T-helper 9 cell (primary cell): ENCODE data around the gene FAM185A.
A peak's percentile ranks its signal among the peaks of the same experiment; 100 is the strongest.
"Not testable (repeated sequence)": the region's sequence is repeated elsewhere in the genome, so short reads cannot be mapped to it uniquely, and the experiment has no call there.

Source experiments
- DNase-seq: peaks from one replicate; pipeline ENCODE4 v3.0.0-alpha.2; 2020
- total RNA-seq, 2 donors: gene quantifications; one replicate each; lab custom pipeline; 2026; lab: John Stamatoyannopoulos, UW

FAM185A gene
- total RNA-seq: 3.4 to 6.1 reads per million in 2 donors

DNA sequence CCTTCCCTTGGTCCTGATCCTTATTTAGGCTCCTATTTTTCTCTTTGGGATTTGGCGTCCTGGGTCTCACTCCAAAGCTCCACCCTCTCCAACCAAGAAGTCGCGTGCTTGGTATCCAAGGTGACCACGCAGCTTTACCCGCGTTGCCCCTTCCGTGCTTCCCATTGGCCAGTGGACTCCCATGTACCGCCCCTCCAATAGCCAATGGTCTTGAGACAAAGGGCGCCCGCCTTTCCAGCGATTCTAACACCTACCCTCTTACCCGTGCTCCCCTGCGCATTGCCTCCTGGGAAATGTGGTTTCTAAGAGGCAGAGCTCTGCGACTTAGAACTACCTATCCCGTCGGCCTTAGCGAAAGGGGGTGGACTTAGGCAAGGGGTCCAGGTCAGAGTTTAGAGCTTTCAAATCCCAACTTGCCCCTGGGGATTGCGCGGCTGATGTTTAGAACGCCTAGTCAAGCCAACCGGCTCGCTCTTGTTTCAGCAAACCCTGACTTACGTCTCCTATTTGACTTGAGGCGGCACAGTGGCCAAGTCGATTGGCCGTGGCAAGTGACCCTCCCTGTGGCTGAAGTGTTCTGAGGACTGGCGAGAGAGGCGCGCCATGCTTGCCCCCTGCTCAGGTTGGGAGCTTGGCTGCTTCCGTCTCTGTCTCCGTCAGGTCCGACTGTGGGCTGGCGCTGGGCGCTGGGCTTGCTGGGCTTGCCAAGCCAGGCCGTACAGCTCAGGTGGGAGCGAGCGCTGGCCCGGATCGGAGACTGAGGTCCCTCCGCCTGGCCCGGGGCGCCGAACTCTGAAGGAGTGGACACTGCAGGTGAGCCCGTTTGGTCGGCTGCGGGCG lies at the start of gene FAM185A:
Gene FAM185A (plus strand): TSS at position 395 of the 840 bp plus-strand sequence. CDS start 209 bp downstream, at position 604.
- peak; percentile 87 for DNase-seq

DNA sequence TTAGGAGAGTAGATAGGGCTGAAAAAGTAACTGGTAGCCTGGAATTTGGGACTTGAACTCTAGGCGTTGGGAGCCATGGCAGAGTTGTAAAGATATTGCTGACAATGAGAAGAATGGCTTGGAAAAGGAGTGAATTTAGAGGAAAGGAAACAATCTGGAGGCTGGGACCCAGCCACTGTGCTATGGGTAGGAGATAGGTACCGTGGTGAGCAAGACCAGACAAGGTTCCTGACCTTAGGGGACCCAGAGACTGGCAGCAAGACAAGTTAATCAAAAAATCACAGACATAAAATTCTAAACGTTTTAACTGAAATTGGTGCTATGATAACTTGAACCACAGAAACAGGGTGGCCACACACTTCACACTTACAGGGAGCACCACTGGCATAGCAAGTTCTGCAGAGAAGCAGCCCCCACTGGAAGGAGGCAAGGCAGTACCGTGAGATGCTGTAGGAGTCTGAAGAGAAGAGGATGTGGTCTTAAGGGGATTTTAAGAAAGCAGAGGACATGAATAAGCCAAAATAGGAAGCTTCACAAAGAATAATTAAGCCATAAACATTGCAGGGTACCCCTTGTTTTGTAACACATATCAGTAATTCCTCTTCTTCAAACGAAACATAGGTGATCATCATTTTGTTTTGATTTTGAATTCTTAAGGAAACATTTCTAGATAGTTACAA lies 35.6 kb upstream of the FAM185A start:
- not testable (repeated sequence) for DNase-seq

DNA sequence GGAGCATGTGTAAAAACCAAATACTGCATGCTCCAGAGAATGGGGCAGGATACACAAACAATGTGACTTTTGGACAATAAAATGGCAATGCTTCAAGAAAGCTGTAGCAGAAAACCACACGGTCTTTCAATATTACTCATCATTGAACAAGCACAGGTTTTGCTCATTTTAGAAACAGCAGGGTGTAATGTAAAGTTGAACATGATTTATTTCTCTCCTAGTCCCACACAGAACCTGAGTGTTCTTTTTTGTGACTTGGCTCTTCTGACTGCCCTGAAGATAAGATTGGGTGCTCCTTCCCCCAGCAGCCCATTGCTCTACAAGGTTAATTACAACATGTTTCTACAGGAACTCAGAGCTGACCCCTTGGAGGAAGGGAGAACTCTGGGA lies 35.1 kb upstream of the FAM185A start:
- not testable (repeated sequence) for DNase-seq

DNA sequence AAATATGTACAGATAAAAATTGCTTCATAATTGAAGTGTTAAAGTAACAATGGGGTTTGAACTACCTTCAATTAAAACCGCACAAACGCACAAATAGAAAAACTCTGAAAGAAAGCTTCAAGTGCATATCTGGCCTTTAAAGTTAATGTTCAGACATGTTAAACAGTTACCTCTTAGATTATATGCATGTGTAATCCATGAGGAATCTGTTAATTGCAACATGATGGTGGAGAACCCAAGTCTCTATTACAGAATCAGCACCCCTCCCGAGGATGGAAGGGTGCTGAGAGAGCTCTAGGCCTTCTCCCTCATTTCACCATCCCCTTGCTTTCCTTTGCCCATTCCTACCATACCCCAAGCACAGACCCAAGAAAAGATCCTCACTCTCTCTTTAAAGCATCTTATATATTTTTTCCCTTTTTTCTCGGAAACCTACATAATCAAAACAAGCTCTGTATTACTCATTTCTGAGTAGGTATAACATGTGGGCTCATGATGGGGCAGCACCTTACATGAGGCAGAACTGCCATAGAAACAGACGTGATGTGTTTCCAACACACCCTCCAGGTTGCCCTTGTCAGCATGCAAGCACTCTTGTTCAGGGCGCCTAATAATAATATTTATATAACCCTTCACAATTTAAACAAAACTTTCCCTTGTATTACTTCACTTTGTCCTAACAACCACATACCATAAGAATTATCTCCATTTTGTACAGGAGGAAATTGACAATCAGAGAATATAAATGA lies 33.9 kb upstream of the FAM185A start:
- not testable (repeated sequence) for DNase-seq

- not testable (repeated sequence) for DNase-seq
These were observed 33.1 kb upstream of the FAM185A start for GRCh38 chr7:102715718-102716117.

DNA sequence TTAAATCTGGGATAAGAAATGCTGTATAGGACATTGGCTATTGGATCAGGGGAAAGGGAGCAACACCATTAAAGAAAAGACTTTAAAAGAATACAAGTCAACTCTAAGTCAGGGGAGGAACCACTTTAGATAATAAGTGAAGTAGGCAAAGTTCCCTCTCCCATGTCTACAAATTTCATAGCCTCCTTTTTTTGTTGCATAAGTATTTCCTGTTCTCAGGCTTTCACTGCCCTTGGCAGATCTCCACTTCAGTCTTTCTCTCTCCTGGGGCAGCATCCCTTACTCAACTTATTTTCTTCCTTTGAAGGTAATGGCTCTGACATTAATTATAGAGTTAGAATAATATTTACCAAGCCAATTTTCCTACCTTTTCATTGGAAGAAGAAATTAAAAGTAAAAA lies 30.3 kb upstream of the FAM185A start:
- not testable (repeated sequence) for DNase-seq

- DNase-seq: not testable (repeated sequence)
These were observed 22.6 kb upstream of the FAM185A start for GRCh38 chr7:102726170-102726569.

GRCh38 chr7:102729670-102730069 lies 19.1 kb upstream of the FAM185A start:
- not testable (repeated sequence) for DNase-seq

DNA sequence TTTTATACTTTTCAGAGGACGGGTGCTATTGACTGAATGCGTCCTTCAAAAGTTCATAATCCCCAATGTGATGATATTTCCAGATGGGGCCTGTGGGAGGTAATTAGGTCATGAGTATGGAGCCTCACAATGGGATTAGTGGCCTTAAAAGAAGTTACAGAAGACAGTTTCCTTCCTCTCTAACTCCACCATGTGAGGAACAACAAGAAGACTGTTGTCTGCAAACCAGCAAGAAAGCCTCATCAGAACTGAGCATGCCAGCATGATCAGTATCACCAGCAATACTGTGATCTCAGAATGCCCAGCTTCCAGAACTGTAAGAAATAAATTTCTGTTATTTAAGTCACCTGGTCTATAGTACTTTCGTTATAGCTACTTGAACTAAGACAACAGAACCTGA lies 18.4 kb upstream of the FAM185A start:
- not testable (repeated sequence) for DNase-seq

GRCh38 chr7:102742002-102742771 lies 6.6 kb upstream of the FAM185A start:
- DNase-seq: not testable (repeated sequence)

- not testable (repeated sequence) for DNase-seq
These were observed 4.9 kb upstream of the FAM185A start for GRCh38 chr7:102743861-102744260.

- not testable (repeated sequence) for DNase-seq
These were observed 3.1 kb upstream of the FAM185A start for GRCh38 chr7:102745494-102746288.

GRCh38 chr7:102749445-102749786 lies 617 bp downstream of the FAM185A start:
- not testable (repeated sequence) for DNase-seq

DNA sequence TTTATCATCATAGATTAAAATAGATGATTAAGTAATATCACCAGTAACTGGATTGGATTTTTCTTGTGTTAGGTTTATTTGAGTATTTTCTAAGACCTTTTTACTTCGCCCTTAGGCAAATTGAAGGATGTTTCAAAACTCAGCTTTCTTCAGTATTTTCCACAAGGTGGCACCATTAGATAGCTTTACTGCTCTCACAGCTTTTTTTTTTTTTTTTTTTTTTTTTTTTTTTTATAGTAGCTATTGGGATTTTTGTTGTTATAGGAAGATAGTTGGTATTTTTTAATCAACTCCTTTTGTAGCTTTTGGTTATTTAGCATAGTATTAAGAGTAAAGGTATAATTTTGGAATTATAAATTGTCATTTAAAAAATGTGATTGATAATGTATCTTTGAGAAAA lies 9.4 kb downstream of the FAM185A start:
- DNase-seq: not testable (repeated sequence)

GRCh38 chr7:102759934-102760333 lies 11.1 kb downstream of the FAM185A start:
- not testable (repeated sequence) for DNase-seq

DNA sequence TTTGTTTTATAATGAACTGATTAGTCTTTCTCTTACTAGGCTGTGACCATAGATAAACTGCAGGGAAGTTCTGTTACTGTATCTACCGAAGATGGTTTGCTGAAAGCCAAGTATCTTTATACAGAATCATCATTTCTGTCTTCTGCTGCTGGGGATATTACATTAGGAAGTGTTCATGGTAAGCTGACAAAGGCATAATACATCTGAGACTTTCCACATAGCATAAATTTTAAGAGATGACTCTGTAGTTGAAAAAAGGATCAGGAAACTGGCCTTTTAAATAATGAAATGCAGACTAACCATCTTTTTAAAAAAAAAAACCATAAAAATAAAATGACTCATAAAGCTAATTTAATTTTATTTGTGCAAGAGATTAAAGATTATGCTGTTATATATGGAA lies 12.4 kb downstream of the FAM185A start:
- not testable (repeated sequence) for DNase-seq

DNA sequence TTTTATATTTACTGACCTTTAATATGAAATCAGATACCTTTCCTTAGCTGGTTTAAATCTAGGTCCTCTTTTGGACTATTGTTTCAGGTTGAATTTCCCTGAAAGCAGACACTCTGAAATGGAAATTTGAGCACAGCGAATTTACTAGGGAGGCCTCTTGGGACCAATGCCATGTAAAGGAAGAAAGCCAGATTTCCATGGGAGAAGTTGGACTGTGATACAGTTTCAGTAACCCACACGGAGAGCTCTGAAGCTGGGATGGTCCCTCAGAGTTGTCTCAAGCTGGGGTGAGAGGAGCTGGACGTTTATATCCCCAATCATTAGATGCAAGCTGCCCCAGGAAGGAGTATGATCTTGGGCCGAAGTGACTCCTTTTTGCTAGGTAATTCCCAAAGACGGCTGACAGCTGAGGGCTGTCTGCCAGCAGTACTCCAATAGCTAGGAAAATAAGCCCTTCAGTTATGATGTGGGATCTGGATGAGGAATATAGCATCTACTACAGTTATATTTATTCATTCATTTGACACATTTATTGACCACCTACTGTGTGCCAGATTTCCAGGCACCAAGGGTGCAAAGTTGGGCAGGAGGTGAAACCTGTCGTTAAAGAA lies 14.6 kb downstream of the FAM185A start:
- DNase-seq: not testable (repeated sequence)

DNA sequence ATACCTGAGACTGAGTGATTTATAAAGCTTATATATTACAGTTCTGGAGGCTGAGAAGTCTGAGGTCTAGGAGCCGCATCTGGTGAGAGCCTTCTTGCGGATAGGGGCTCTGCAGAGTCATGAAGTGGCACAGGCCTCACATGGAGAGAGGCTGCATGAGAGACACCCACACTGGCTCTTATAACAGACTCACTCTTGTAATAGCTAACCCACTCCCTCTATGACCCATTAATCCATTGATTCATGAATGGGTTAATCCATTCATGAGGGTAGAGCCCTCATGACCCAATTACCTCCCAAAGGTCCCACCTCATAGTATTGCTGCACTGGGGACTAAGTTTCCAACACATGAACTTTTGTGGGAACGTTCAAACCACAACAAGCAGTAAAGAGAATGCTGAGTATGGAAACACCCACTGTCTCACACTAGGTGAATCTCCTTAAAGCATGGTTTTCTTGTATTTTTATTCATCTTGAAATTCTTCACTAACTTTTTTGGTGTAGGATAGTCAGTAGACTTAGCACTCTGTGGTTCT lies 20.9 kb downstream of the FAM185A start:
- not testable (repeated sequence) for DNase-seq

- DNase-seq: not testable (repeated sequence)
These were observed 21.7 kb downstream of the FAM185A start for GRCh38 chr7:102770467-102770866.

GRCh38 chr7:102776217-102776616 lies 27.4 kb downstream of the FAM185A start:
- DNase-seq: not testable (repeated sequence)

DNA sequence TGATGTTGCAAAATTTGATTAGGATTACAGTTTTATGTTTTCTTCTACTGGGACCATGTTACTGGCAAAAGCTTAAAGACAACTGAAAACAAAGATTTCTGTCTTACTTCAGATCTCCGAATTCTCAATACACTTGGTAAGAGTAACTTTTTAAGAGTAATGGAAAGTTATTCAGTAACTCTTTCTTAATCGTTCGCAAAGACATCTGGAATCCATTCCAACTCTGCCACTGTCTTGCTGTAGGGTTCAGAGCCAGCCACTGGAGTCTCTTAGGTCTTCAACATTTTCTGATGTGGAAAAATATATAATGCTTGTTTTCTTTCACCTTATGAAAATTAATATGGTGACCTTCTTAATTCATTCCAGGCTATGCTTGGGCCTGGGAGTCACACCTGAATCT lies 29.9 kb downstream of the FAM185A start:
- DNase-seq: not testable (repeated sequence)
